AG08396 (cell line): Measurements from ENCODE around the gene OR4C5.
"Not testable (repeated sequence)": the region's sequence is repeated elsewhere in the genome, so short reads cannot be mapped to it uniquely, and the experiment has no call there.

Source experiments
- DNase-seq: peaks from one replicate; pipeline ENCODE4 v3.0.0; 2012; ENCODE audit warnings: low spot score, mixed read lengths

Gene OR4C5

GRCh38 chr11:48366365-48366764 is at the start of gene OR4C5:
Gene OR4C5, minus strand, starts transcription at chr11:48366465. Its CDS starts 0 bp downstream, at chr11:48366465.
- no peak for DNase-seq

DNA sequence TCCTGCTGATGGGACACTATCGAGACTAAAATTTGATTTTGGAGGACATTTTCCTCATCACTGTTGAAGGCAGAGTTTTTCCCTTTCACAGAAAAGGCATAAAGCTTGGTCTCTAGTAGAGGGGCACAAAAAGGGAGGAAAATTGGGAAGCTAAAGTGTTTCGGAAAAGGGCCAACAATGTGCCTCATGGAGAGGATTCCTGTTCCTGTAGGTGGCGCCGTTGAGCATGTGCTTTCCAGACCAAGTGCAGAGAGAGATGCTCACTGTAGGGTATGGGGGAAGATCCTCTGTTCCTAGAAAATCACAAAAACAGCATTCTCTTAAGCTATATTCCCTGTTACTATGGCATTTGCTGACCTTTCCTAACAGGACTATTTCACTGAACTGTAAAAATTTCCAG is 18.4 kb upstream of the OR4C5 start:
- DNase-seq, result no peak

- not testable (repeated sequence) for DNase-seq
Observed at GRCh38 chr11:48384151-48384550, 17.9 kb upstream of the OR4C5 start.

- not testable (repeated sequence) for DNase-seq
Observed at GRCh38 chr11:48361289-48361688, 5.0 kb downstream of the OR4C5 start.

DNA sequence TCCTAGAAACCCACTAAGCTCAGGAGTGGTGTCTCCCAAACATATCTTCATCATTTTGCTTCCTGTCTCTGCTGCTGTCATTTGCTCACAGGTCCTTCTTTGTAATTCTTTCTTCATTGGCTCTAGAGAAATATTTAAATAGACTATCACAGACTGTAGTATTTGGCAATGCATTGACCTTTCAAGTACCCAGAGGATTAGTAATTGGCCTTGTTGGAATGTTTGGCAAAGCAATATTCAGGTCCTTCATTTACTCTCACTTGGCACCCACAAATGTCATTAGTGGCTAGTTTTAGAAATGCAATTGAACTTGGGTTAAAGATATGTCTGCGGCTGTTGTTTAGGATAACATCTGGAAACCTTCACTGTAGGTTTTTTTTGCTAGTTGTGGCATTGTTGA is 11.6 kb downstream of the OR4C5 start:
- no peak for DNase-seq

DNA sequence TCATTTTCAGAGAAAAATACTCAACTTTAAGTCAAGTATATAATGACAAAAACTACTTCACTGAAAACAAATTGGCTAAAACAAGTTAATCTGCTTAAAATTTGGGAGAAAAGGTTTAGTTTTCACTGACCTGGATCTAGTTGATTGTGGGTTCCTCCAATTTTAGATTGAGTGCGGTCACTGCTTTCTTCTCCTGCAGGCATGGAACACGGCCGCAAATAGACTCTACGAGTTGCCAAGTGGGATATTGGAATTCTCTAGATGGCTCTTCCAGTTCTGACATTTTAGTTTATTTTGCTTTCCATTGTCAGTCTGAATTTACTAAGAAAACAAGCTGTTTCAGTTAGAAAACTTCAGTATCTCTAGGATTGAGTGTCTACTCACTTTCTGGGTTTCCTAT is 12.3 kb downstream of the OR4C5 start:
- DNase-seq, result no peak

DNA sequence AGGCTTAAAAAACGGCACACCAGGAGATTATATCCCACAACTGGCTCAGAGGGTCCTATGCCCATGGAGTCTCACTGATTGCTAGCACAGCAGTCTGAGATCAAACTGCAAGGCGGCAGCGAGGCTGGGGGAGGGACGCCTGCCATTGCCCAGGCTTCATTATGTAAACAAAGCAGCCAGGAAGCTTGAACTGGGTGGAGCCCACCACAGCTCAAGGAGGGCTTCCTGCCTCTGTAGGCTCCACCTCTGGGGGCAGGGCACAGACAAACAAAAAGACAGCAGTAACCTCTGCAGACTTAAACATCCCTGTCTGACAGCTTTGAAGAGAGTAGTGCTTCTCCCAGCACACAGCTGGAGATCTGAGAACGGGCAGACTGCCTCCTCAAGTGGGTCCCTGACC is 20.0 kb downstream of the OR4C5 start:
- not testable (repeated sequence) for DNase-seq

DNA sequence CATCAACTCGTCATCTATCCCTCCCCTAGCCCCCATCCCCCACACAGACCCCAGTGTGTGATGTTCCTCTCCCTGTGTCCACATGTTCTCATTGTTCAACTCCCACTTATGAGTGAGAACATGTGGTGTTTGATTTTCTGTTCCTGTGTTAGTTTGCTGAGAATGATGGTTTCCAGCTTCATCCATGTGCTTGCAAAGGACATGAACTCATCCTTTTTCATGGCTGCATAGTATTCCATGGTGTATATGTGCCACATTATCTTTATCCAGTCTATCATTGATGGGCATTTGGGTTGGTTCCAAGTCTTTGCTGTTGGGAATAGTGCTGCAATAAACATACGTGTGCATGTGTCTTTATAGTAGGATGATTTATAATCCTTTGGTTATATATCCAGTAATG is 23.8 kb downstream of the OR4C5 start:
- not testable (repeated sequence) for DNase-seq

GRCh38 chr11:48341466-48341865 is 24.8 kb downstream of the OR4C5 start:
- no peak for DNase-seq

GRCh38 chr11:48324620-48325019 is 41.6 kb downstream of the OR4C5 start, which contains the start of gene OR4C3:
Gene OR4C3, plus strand, starts transcription at chr11:48324920. Its CDS starts 102 bp downstream, at chr11:48325022.
- not testable (repeated sequence) for DNase-seq

- DNase-seq, result not testable (repeated sequence)
Observed at GRCh38 chr11:48319813-48320212, 46.5 kb downstream of the OR4C5 start.
